ENCODE data around the gene RPL34.

RPL34 gene

GRCh38 chr4:108626056-108626455 is 5.7 kb downstream of the RPL34 start:
- no peak for DNase-seq

GRCh38 chr4:108628411-108628810 is 8.0 kb downstream of the RPL34 start:
- DNase-seq, result no peak

GRCh38 chr4:108635070-108635655 is 14.8 kb downstream of the RPL34 start:
- no peak for DNase-seq

- no peak for DNase-seq
Observed at GRCh38 chr4:108636246-108636645, 15.9 kb downstream of the RPL34 start.

- DNase-seq, result no peak
Observed at GRCh38 chr4:108637856-108638255, 17.5 kb downstream of the RPL34 start.

- no peak for DNase-seq
Observed at GRCh38 chr4:108644237-108644636, 23.9 kb downstream of the RPL34 start.

- DNase-seq, result no peak
Observed at GRCh38 chr4:108646706-108647105, 26.3 kb downstream of the RPL34 start.

GRCh38 chr4:108649863-108650211 is 29.5 kb downstream of the RPL34 start:
- no peak for DNase-seq

- DNase-seq, result peak; percentile 71
Observed at GRCh38 chr4:108650212-108651013, 30.0 kb downstream of the RPL34 start, which contains the start of gene OSTC. Gene OSTC (plus strand): TSS chr4:108650599. CDS start chr4:108650656, 57 bp downstream.

GRCh38 chr4:108651014-108651791 is 30.8 kb downstream of the RPL34 start:
- DNase-seq, result no peak

- no peak for DNase-seq
Observed at GRCh38 chr4:108662629-108663028, 42.3 kb downstream of the RPL34 start.

- DNase-seq, result no peak
Observed at GRCh38 chr4:108674356-108674977, 54.1 kb downstream of the RPL34 start.
